GM18873 (cell line): ENCODE measurements around the gene ACAP2.
"Not testable (repeated sequence)": the region's sequence is repeated elsewhere in the genome, so short reads cannot be mapped to it uniquely, and the experiment has no call there.

Experiments used
- ATAC-seq: cut with Tn5 transposase; IDR thresholded peaks from one replicate; pipeline ENCODE4 v1.9.1; 2021; ENCODE audit warnings: mild to moderate bottlenecking, moderate library complexity, moderate number of reproducible peaks; ENCODE audit not compliant: unreplicated experiment, low FRiP score

ACAP2 gene

DNA sequence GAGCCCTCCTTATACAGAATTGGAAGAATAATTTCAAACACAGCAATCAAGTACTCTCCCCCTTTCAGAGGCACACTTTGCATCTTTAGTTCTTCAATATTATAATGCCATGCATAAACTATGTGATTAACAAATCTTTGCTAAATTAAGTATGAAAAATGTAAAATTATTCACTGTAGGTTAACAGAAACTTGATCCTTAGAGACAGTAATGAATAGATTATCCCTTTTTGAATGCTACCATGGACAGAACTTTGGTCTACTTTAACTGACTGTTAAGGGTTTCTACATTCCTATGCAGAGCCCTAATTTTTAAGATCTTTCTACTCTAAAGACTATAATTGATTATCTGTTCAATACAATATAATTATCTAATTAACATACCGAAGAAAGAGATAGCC lies 146.2 kb downstream of the ACAP2 start:
- ATAC-seq, result no peak

GRCh38 chr3:195291121-195291520 lies 151.7 kb downstream of the ACAP2 start:
- no peak for ATAC-seq

- ATAC-seq, result not testable (repeated sequence)
These were observed 152.2 kb downstream of the ACAP2 start for GRCh38 chr3:195290643-195291042.

GRCh38 chr3:195286115-195286872 lies 156.5 kb downstream of the ACAP2 start:
- ATAC-seq, result no peak

DNA sequence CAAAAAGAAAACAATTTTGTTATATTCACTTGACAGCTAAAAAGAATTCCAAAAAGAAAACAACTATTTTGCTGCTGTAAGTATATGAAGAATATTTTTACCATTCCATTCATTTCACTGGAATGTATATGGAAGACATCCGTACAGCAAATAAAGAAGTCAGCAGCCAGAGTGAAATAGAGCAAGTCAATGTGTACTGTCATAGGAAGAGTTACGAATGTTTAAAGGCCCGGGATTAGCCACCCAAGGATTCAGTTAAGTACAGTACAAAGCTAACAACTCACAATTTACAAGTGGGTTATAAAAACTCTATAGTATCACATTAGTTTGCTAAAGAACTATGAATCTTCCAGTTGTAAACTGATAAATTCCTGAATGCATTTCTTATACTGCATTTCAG lies 157.4 kb downstream of the ACAP2 start:
- ATAC-seq, result no peak

DNA sequence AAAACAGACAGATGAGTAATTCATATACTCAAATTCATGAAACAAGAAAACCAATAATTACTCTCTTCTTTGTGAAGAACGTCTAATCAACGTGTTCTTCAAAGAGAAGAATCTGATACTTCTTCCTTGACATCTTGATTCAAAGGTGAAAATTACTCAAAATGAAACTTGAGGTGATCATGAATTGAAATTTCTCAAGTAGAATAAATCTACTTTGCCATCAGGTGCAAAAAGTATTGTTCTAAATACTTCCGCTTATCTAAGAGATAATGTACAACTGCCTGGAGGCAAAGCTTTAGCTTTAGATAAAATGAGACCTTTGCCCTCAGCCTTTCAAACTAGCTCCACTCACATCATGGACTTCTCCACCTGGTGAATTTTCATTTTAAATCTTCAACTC lies 158.0 kb downstream of the ACAP2 start:
- no peak for ATAC-seq

GRCh38 chr3:195282961-195283360 lies 159.9 kb downstream of the ACAP2 start:
- ATAC-seq, result no peak

GRCh38 chr3:195274259-195274966 lies 168.4 kb downstream of the ACAP2 start:
- ATAC-seq, result no peak

GRCh38 chr3:195271410-195272243 lies 171.2 kb downstream of the ACAP2 start:
- ATAC-seq, result peak; percentile 52

GRCh38 chr3:195270817-195271409 lies 171.9 kb downstream of the ACAP2 start, which contains the start of gene XXYLT1:
Gene XXYLT1, minus strand, starts transcription at chr3:195271159. Its CDS starts 101 bp downstream, at chr3:195271058.
- ATAC-seq, result peak; percentile 64

DNA sequence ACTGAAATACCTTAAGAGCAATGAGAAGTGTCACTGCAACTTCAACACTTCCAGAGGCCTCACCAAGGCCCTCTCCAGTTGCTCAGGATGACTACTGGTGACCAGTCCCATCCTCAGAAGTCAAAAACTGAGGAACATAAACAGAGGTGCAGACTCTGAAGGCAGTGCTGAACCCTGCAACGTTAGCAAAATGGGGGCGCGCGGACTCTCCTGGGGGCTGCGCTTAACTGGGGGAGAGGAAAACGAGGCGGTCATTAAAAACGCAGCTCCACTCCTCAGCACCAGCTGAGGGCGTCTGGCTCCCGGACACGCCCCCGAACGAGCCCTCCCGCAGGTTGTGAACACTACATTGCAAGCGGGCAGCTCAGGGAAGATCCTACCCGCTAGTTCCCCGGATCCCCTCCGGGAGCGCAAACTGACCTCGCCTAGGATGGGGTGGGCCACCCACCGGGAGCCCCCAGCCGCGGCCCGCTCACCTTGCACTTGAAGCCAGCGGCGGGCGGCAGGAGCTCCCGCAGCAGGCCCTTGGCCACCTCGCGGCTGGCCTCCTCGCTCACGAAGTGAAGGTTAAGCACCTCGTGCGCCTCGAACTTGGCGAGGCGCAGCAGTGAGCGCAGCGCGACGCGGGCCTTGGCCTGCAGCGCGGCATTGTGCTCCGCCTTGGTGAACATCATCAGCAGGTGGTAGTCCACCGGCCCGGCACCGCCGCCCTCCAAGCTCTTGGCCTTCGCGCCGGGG lies 172.6 kb downstream of the ACAP2 start:
- peak; percentile 2 for ATAC-seq

- no peak for ATAC-seq
These were observed 173.3 kb downstream of the ACAP2 start for GRCh38 chr3:195269375-195270078.

DNA sequence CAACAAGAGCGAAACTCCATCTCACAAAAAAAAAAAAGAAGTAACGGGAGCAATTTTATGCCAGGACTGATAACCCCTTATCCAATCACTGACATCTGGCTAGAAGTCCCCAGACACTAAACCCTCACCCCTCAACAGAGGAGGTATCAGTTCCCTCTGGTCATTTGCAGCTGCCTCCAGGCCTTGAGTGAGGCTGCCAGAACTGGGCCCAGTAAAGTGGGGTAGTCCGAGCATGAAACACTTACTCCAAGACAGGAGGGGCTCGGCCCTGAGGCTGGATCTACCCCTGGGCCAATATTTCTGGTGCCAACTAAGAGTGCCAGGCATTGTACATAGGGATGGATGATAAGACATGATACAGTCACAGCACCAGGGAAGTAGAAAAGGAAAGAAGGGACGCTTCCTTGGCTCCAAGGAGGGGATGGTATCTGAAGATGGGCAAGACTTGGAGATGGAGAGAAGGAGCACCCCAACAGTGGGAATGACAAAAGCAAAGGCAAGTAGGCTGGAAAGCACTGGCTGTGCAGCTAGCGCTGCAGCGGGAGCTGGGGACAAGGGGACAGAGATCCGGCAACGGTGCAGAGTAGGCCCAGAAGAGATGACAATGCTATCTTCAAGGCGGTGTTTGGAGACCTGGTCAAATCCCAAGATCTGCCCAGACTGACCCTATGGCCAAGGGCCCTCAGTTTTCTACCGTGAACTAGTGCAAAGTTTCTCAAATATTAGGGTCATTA lies 174.1 kb downstream of the ACAP2 start:
- ATAC-seq, result no peak

DNA sequence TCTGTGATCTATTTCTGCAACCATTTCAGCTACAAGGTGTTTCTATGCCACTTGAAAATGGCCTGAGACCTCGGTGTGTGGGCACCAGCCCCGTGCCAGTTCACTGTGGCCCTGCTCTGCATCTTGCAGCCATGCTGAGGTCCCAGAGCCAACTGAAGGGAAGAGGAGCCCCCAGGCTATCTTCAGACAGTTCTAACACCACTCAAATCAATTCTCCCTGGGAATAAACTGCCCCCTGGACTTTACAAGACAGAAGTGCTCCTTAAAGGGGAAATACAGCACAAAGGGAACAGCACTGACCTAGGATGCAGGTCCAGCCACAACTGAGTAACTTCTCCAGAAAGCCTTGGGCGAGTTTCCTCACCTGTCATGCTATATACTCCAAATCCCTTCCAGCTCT lies 175.7 kb downstream of the ACAP2 start:
- no peak for ATAC-seq

GRCh38 chr3:195266428-195266827 lies 176.4 kb downstream of the ACAP2 start:
- no peak for ATAC-seq

- no peak for ATAC-seq
These were observed 177.3 kb downstream of the ACAP2 start for GRCh38 chr3:195265363-195265976.

DNA sequence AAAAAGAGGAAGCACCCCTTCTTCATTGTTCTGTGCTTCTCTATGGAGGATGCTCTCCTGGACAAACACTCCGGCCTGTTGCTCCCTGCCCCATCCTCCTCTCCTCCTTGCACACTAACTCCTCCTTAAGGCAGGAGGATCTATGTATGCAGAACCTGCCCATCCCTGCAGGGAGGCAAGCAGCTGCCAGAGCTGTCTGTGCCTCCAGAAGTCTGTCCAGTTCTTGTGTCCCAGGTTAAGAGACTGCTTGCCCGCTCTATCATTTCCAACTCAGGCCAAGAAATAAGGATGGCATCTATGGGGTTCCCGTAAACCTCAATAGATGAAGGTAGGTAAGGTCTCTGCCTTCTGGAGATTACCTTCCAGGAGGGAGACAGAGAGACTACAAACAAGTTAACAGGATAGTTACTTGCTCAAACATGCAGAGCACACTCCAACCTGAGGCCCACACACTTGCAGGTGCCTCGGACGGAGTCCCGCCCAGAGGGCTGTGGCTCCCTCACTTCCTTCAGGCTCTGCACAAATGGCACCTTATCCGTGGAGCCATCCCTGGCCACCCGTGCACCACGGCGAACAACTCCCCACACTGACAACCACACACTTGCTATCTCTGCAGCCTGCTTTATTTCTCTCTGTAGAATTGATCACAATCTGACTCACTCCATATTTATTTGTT lies 178.8 kb downstream of the ACAP2 start:
- ATAC-seq, result no peak
